Spleen (tissue), 11 donors: ENCODE results near the gene IGSF9. TPM values are rescaled to one million over a fixed set of nuclear protein-coding genes. Genes with fewer than 3 reads are reported as not detected.

Source experiments
- DNase-seq: peaks from one replicate; pipeline ENCODE4 v3.0.0-alpha.2; 2020
- H3K27ac ChIP-seq, 8 donors: fragments of 200-600 bp; sonication (generic) in 7 of 8; 1 replicate in 4 of 8; 2 replicates in 4 of 8; pipeline versions ENCODE4 v1.5.0 to v1.8.0; 2016 to 2021; ENCODE audit warnings: inconsistent platforms in 4 of 8, mild to moderate bottlenecking in 4 of 8, moderate library complexity in 1 of 8
- H3K27me3 ChIP-seq, 7 donors: fragments of 200-600 bp; sonication (generic) in 6 of 7; replicated peaks in 1 of 7; 1 replicate in 4 of 7; 2 replicates in 3 of 7; pipeline versions ENCODE4 v1.5.0 to v1.8.0; 2016 to 2021; ENCODE audit warnings: inconsistent platforms in 3 of 7, mild to moderate bottlenecking in 1 of 7
- H3K36me3 ChIP-seq, 6 donors: fragments of 200-600 bp; sonication (generic) in 5 of 6; 1 replicate in 4 of 6; 2 replicates in 2 of 6; pipeline versions ENCODE4 v1.5.0 to v1.8.0; 2016 to 2021; ENCODE audit warnings: inconsistent platforms in 2 of 6
- H3K4me1 ChIP-seq, 6 donors: fragments of 200-600 bp; sonication (generic) in 5 of 6; 1 replicate in 3 of 6; 2 replicates in 3 of 6; pipeline versions ENCODE4 v1.5.0 to v1.8.0; 2016 to 2021; ENCODE audit warnings: inconsistent platforms in 3 of 6
- H3K4me3 ChIP-seq, 8 donors: fragments of 200-600 bp; sonication (generic) in 7 of 8; 1 replicate in 4 of 8; 2 replicates in 4 of 8; pipeline versions ENCODE4 v1.5.0 to v1.8.0; 2016 to 2021; ENCODE audit warnings: inconsistent platforms in 4 of 8, mild to moderate bottlenecking in 4 of 8, moderate library complexity in 2 of 8
- H3K9me3 ChIP-seq, 8 donors: fragments of 200-600 bp; sonication (generic) in 7 of 8; 1 replicate in 4 of 8; 2 replicates in 4 of 8; pipeline versions ENCODE4 v1.5.0 to v1.8.0; 2016 to 2021; ENCODE audit warnings: inconsistent platforms in 4 of 8
- CTCF ChIP-seq, 11 experiments: fragments of 200-600 bp in 7 of 11; fragments of 450-650 bp in 4 of 11; sonication (generic) in 4 of 11; IDR thresholded peaks in 8 of 11; conservative IDR thresholded peaks in 3 of 11; 1 replicate in 7 of 11; 2 replicates in 4 of 11; pipeline versions ENCODE4 v1.4.0 to v1.8.0; 2016 to 2021; ENCODE audit warnings: antibody characterized with exemption in 11 of 11, inconsistent platforms in 4 of 11, mild to moderate bottlenecking in 1 of 11
- POLR2A ChIP-seq, 3 donors: fragments of 450-650 bp; IDR thresholded peaks; one replicate each; pipeline ENCODE4 v1.5.1; 2017; ENCODE audit warnings: antibody characterized with exemption in 3 of 3, mild to moderate bottlenecking in 1 of 3
- POLR2AphosphoS5 ChIP-seq, 3 donors: sonication (generic); formaldehyde crosslinking; IDR thresholded peaks; one replicate each; pipeline ENCODE4 v1.5.1; 2017; ENCODE audit warnings: antibody characterized with exemption in 3 of 3
- whole genome bisulfite sequencing, 5 donors: extraction: QIAGEN DNeasy Blood & Tissue Kit in 3 of 5; methylation state at CpG; one replicate each; pipeline versions ENCODE4 v1.1.5 to v1.1.7; 2013 to 2018; 5-methylcytosine and 5-hydroxymethylcytosine counted together
- intact Hi-C: fragments of 100-400 bp; cut with DNase I; formaldehyde crosslinking; loops from one replicate; pipeline ENCODE4 v1.15.0; 2023; ENCODE audit warnings: low total_unique reads
- polyA plus RNA-seq, 3 donors: library from polyadenylated mRNA; stranded (reverse); fragments of 200-250 nt; gene quantifications; one replicate each; pipeline ENCODE4 v1.2.1, GENCODE V29; 2013
- total RNA-seq, 7 donors: library from RNA; depleted of rRNA in 3 of 7; stranded (reverse); fragments of >200 nt in 3 of 7; fragmentation: NEBNext Ultra II Directional in 4 of 7; extraction: Animal tissue kit (Norgen Biotek cat#: 25700) in 4 of 7; gene quantifications; one replicate each; pipeline versions ENCODE4 v1.1.0 to v1.2.1, GENCODE V29; 2016 to 2021
- donor health status: healthy with polysubstance abuse.
- donor health status: DM: no; HTN: no; CAD: no; lungs with moderate emphysema.
- donor health status: DM: no; HTN: no; CAD: no.
- donor health status: Bipolar disorder and iron deficiency.
- donor health status: healthy.
- donor health status: DM: no; HTN: no; CAD: no.
- donor health status: DM: yes; HTN: yes; CAD: no.

IGSF9 gene
- total and polyA plus RNA-seq, 10 donors = 0.12 to 2.1 (median 0.95) TPM

- TF ChIP-seq POLR2AphosphoS5 (IDR thresholded peaks at IDR 0.05) (no peak), POLR2A (IDR thresholded peaks at IDR 0.05) (no peak), CTCF (IDR thresholded peaks at IDR 0.05 in 8 of 11, conservative IDR thresholded peaks at IDR 0.05 in 3 of 11) (no peak)
- 82 to 92% (median 90%) methylated on average over 7 of the region's 7 CpGs for WGBS, 5 donors
- Histone ChIP-seq H3K4me3 (no peak overlapping the region), H3K27me3 (peaks cover 0 to 61% (median 0%) of the 10 kb centered on the region in 7 donors), H3K9me3 (no peaks in the 10 kb centered on the region), H3K36me3 (no peaks in the 10 kb centered on the region), H3K27ac (no peak overlapping the region), H3K4me1 (no peaks in the 10 kb centered on the region)
- no peak for DNase-seq
- intact Hi-C loops = no loop called here
Observed at GRCh38 chr1:159974350-159974965, 29.0 kb upstream of the IGSF9 start.

- DNase-seq = no peak
- no peak overlapping the region for H3K27ac ChIP-seq
- TF ChIP-seq CTCF (IDR thresholded peaks at IDR 0.05 in 8 of 11, conservative IDR thresholded peaks at IDR 0.05 in 3 of 11) = no peak
- TF ChIP-seq POLR2A (IDR thresholded peaks at IDR 0.05) = no peak
- no peak for TF ChIP-seq POLR2AphosphoS5 (IDR thresholded peaks at IDR 0.05)
- intact Hi-C loops = no loop called here
- no peaks in the 10 kb centered on the region for H3K4me1 ChIP-seq
- H3K27me3 ChIP-seq = peaks cover 0 to 62% (median 0%) of the 10 kb centered on the region in 7 donors
- H3K4me3 ChIP-seq = no peak overlapping the region
- no peaks in the 10 kb centered on the region for H3K9me3 ChIP-seq
- WGBS, 5 donors = 74 to 92% (median 78%) methylated on average over 3 to 6 of the region's 6 CpGs
- H3K36me3 ChIP-seq = no peaks in the 10 kb centered on the region
Observed at GRCh38 chr1:159973350-159973940, 28.0 kb upstream of the IGSF9 start.

- no peak for DNase-seq
- peaks cover 0 to 58% (median 0%) of the 10 kb centered on the region in 7 donors for H3K27me3 ChIP-seq
- no peak overlapping the region for H3K27ac ChIP-seq
- H3K9me3 ChIP-seq = no peaks in the 10 kb centered on the region
- 82 to 88% (median 85%) methylated on average over 5 to 8 of the region's 8 CpGs for WGBS, 5 donors
- no peak overlapping the region for H3K4me3 ChIP-seq
- TF ChIP-seq POLR2A (IDR thresholded peaks at IDR 0.05) (no peak), CTCF (IDR thresholded peaks at IDR 0.05 in 8 of 11, conservative IDR thresholded peaks at IDR 0.05 in 3 of 11) (no peak), POLR2AphosphoS5 (IDR thresholded peaks at IDR 0.05) (no peak)
- intact Hi-C loops = no loop called here
- no peaks in the 10 kb centered on the region for H3K36me3 ChIP-seq
- no peaks in the 10 kb centered on the region for H3K4me1 ChIP-seq
Observed at GRCh38 chr1:159972443-159973205, 27.2 kb upstream of the IGSF9 start.

- H3K36me3 ChIP-seq = no peaks in the 10 kb centered on the region
- H3K27ac ChIP-seq = no peak overlapping the region
- DNase-seq = no peak
- H3K4me1 ChIP-seq = no peaks in the 10 kb centered on the region
- no peak for TF ChIP-seq POLR2AphosphoS5 (IDR thresholded peaks at IDR 0.05)
- TF ChIP-seq POLR2A (IDR thresholded peaks at IDR 0.05) = no peak
- TF ChIP-seq CTCF (IDR thresholded peaks at IDR 0.05 in 8 of 11, conservative IDR thresholded peaks at IDR 0.05 in 3 of 11) = no peak
- H3K4me3 ChIP-seq = no peak overlapping the region
- H3K27me3 ChIP-seq = peaks cover 0 to 54% (median 0%) of the 10 kb centered on the region in 7 donors
- WGBS, 5 donors = 58 to 79% (median 66%) methylated on average over 9 of the region's 9 CpGs
- intact Hi-C loops = no loop called here
- H3K9me3 ChIP-seq = no peaks in the 10 kb centered on the region
Observed at GRCh38 chr1:159970932-159971342, 25.5 kb upstream of the IGSF9 start.
